Panc1 (cell line): Measurements from ENCODE around the gene PPFIA1. TPM values are rescaled to one million over a fixed set of nuclear protein-coding genes. Genes with fewer than 3 reads are reported as not detected.

ENCODE experiments used
- ATAC-seq: fragments of 200-7000 bp; cut with Tn5 transposase; 2 replicates; pipeline ENCODE4 v1.9.1; 2020; ENCODE audit warnings: mild to moderate bottlenecking, moderate library complexity
- BruUV-seq: library from RNA; stranded (reverse); fragments of 400-500 nt; replicated peaks from 2 replicates; lab custom pipeline; 2021; lab: Mats Ljungman, UMichigan
- CTCF ChIA-PET: fragments of 300-600 bp; sonication (Branson Sonifier 250); formaldehyde crosslinking; loops from one replicate; lab custom pipeline; 2022; ENCODE audit warnings: antibody characterized with exemption; lab: Charles Lee
- POLR2A ChIA-PET: fragments of 300-600 bp; sonication (Branson Sonifier 250); formaldehyde crosslinking; loops from one replicate; lab custom pipeline; 2022; ENCODE audit warnings: antibody characterized with exemption; lab: Charles Lee
- DNase-seq: peaks from one replicate; pipeline ENCODE4 v3.0.0-alpha.2; 2010; ENCODE audit warnings: low read depth, low spot score
- H3K27ac ChIP-seq: 2 replicates; pipeline ENCODE4 v1.5.1; 2011; ENCODE audit warnings: mild to moderate bottlenecking, low read length, inconsistent platforms
- H3K27me3 ChIP-seq: fragments of 200-500 bp; sonication (Bioruptor generic); 2 replicates; pipeline ENCODE4 v1.6.0; 2014; ENCODE audit warnings: low read length, inconsistent platforms; ENCODE audit not compliant: control insufficient read depth, insufficient read depth
- H3K36me3 ChIP-seq: fragments of 200-500 bp; sonication (Bioruptor generic); 2 replicates; pipeline ENCODE4 v1.5.1; 2014; ENCODE audit warnings: inconsistent platforms, mild to moderate bottlenecking, low read length, moderate library complexity; ENCODE audit not compliant: control insufficient read depth, insufficient read depth
- H3K4me1 ChIP-seq: 2 replicates; pipeline ENCODE4 v1.5.1; 2011; ENCODE audit warnings: inconsistent platforms, mild to moderate bottlenecking, low read length, moderate library complexity; ENCODE audit not compliant: control insufficient read depth, insufficient read depth
- H3K4me3 ChIP-seq, 2 experiments: 2 replicates each; pipeline ENCODE4 v1.5.1; 2011 to 2012; ENCODE audit warnings: low read depth in 2 of 2, low read length in 2 of 2, mild to moderate bottlenecking in 2 of 2, inconsistent platforms in 1 of 2, moderate library complexity in 1 of 2
- H3K9me3 ChIP-seq: fragments of 200-500 bp; sonication (Bioruptor generic); 2 replicates; pipeline ENCODE4 v1.5.1; 2014; ENCODE audit warnings: low read depth, mild to moderate bottlenecking, inconsistent platforms, low read length, moderate library complexity; ENCODE audit not compliant: control insufficient read depth, insufficient read depth
- CTCF ChIP-seq: fragments of 450-650 bp; IDR thresholded peaks from 2 replicates; pipeline ENCODE4 v1.5.1; 2017; ENCODE audit warnings: mild to moderate bottlenecking
- POLR2AphosphoS5 ChIP-seq: IDR thresholded peaks from 2 replicates; pipeline ENCODE4 v1.6.1; 2012; ENCODE audit warnings: mild to moderate bottlenecking, low read depth, low read length, moderate library complexity
- REST ChIP-seq, 2 experiments: IDR thresholded peaks; 2 replicates each; pipeline ENCODE4 v1.6.1; 2011 to 2012; ENCODE audit warnings: low read depth in 2 of 2, control low read depth in 1 of 2, low read length in 1 of 2, mild to moderate bottlenecking in 1 of 2, moderate library complexity in 1 of 2; ENCODE audit not compliant: insufficient read depth in 1 of 2
- SIN3A ChIP-seq: IDR thresholded peaks from 2 replicates; pipeline ENCODE4 v1.6.1; 2012; ENCODE audit warnings: low read depth, mild to moderate bottlenecking, low read length, moderate library complexity, borderline replicate concordance; ENCODE audit not compliant: insufficient read depth
- TCF7L2 ChIP-seq: IDR thresholded peaks from 2 replicates; pipeline ENCODE4 v1.6.1; 2011; ENCODE audit warnings: mild to moderate bottlenecking, low read depth, low read length, inconsistent platforms
- in situ Hi-C: cut with HindIII; loops from 2 replicates; pipeline ENCODE4 v1.10.0; 2016; ENCODE audit warnings: low sequenced_read_pairs, low pct_unique_long_range_greater_than_20kb
- intact Hi-C: fragments of 100-400 bp; cut with micrococcal nuclease; formaldehyde crosslinking; loops from one replicate; pipeline ENCODE4 v1.10.0; 2022; ENCODE audit not compliant: unreplicated experiment
- total RNA-seq: library from RNA; stranded (reverse); gene quantifications from one replicate; pipeline ENCODE4 v1.2.1, GENCODE V29; 2021; ENCODE audit not compliant: unreplicated experiment

Gene PPFIA1
- total RNA-seq, 1 experiment from 2014 or later, result 101 TPM

- no TSS peak for BruUV-seq
- intact Hi-C loops (no loop called here), in situ Hi-C loops (no loop called here)
- DNase-seq, result no peak
- peaks cover 14% of the 10 kb centered on the region for H3K36me3 ChIP-seq
- no peak overlapping the region for H3K4me3 ChIP-seq
- CTCF ChIA-PET, result no interaction called here
- H3K27me3 ChIP-seq, result no peaks in the 10 kb centered on the region
- no peak overlapping the region for H3K27ac ChIP-seq
- H3K4me1 ChIP-seq, result no peaks in the 10 kb centered on the region
- POLR2A ChIA-PET, result no interaction called here
- ATAC-seq, result no peak
- H3K9me3 ChIP-seq, result no peaks in the 10 kb centered on the region
- no peak for TF ChIP-seq CTCF
- TF ChIP-seq REST (IDR thresholded peaks at IDR 0.05; ENCODE audit: insufficient read depth in 1 of 2, low read depth in 2 of 2, low read length in 1 of 2), result no peak
- no peak for TF ChIP-seq TCF7L2
- no peak for TF ChIP-seq POLR2AphosphoS5
- TF ChIP-seq SIN3A, result no peak
Measured at GRCh38 chr11:70371241-70371640, 100.8 kb downstream of the PPFIA1 start.

GRCh38 chr11:70372076-70372475 lies 101.6 kb downstream of the PPFIA1 start:
- ChIA-PET POLR2A (no interaction called here), CTCF (no interaction called here)
- Histone ChIP-seq H3K27ac (no peak overlapping the region), H3K9me3 (no peaks in the 10 kb centered on the region), H3K4me3 (no peak overlapping the region), H3K4me1 (no peaks in the 10 kb centered on the region), H3K27me3 (no peaks in the 10 kb centered on the region), H3K36me3 (peaks cover 12% of the 10 kb centered on the region)
- TF ChIP-seq TCF7L2 (no peak), POLR2AphosphoS5 (no peak), REST (IDR thresholded peaks at IDR 0.05; ENCODE audit: insufficient read depth in 1 of 2, low read depth in 2 of 2, low read length in 1 of 2) (no peak), SIN3A (no peak)
- DNase-seq (no peak), ATAC-seq (no peak)
- in situ Hi-C loops, result no loop called here
- intact Hi-C loops, result no loop called here
- BruUV-seq, result no TSS peak
